ENCODE measurements around the gene IFNA5. TPM values are rescaled to one million over a fixed set of nuclear protein-coding genes. Genes with fewer than 3 reads are reported as not detected.

The IFNA5 gene
- total and polyA plus RNA-seq, 5 donors from 2014 or later: not detected

GRCh38 chr9:21316032-21316842, 11.1 kb upstream of the IFNA5 start:
- Histone ChIP-seq H3K9me3 (ENCODE audit: control insufficient read depth in 2 of 2, low read length in 2 of 2) (no peaks in the 10 kb centered on the region), H3K27ac (ENCODE audit: insufficient read depth, low read length, poor library complexity, severe bottlenecking) (no peak overlapping the region), H3K4me1 (ENCODE audit: control insufficient read depth, insufficient read depth, low read length, poor library complexity, severe bottlenecking) (no peaks in the 10 kb centered on the region), H3K36me3 (ENCODE audit: control insufficient read depth, insufficient read depth, low read length) (peaks cover 2% of the 10 kb centered on the region), H3K27me3 (ENCODE audit: control insufficient read depth, insufficient read depth, low read length) (peaks cover 2% of the 10 kb centered on the region), H3K4me3 (ENCODE audit: low read depth, low read length) (no peak overlapping the region)
- Mint-ChIP-seq H3K36me3 (no peaks in the 10 kb centered on the region), H3K9me3 (no peaks in the 10 kb centered on the region), H3K27ac (peak overlapping the region in 1 of 3 donors; percentile 39), H3K27me3 (no peaks in the 10 kb centered on the region), H3K4me3 (no peak overlapping the region), H3K4me1 (peaks cover 2 to 6% (median 5%) of the 10 kb centered on the region in 4 donors)
- DNase-seq (no peak), ATAC-seq (ENCODE audit: low read depth in 2 of 2) (no peak)

- H3K4me3 Mint-ChIP-seq: no peak overlapping the region
- Histone ChIP-seq H3K4me1 (ENCODE audit: control insufficient read depth, insufficient read depth, low read length, poor library complexity, severe bottlenecking) (no peaks in the 10 kb centered on the region), H3K27ac (ENCODE audit: insufficient read depth, low read length, poor library complexity, severe bottlenecking) (no peak overlapping the region), H3K27me3 (ENCODE audit: control insufficient read depth, insufficient read depth, low read length) (peaks cover 2% of the 10 kb centered on the region), H3K36me3 (ENCODE audit: control insufficient read depth, insufficient read depth, low read length) (no peaks in the 10 kb centered on the region), H3K4me3 (ENCODE audit: low read depth, low read length) (no peak overlapping the region), H3K9me3 (ENCODE audit: control insufficient read depth in 2 of 2, low read length in 2 of 2) (no peaks in the 10 kb centered on the region)
- no peaks in the 10 kb centered on the region for H3K36me3 Mint-ChIP-seq
- DNase-seq (no peak), ATAC-seq (ENCODE audit: low read depth in 2 of 2) (no peak)
- H3K27me3 Mint-ChIP-seq: peaks cover 4% of the 10 kb centered on the region
- H3K27ac Mint-ChIP-seq: no peak overlapping the region
- no peaks in the 10 kb centered on the region for H3K9me3 Mint-ChIP-seq
- peaks cover 2 to 6% (median 4%) of the 10 kb centered on the region in 4 donors for H3K4me1 Mint-ChIP-seq
Measured at GRCh38 chr9:21314152-21314551, 9.0 kb upstream of the IFNA5 start.

- ATAC-seq (ENCODE audit: low read depth in 2 of 2): no peak
- Histone ChIP-seq H3K27me3 (ENCODE audit: control insufficient read depth, insufficient read depth, low read length) (peaks cover 2% of the 10 kb centered on the region), H3K4me3 (ENCODE audit: low read depth, low read length) (no peak overlapping the region), H3K27ac (ENCODE audit: insufficient read depth, low read length, poor library complexity, severe bottlenecking) (no peak overlapping the region), H3K36me3 (ENCODE audit: control insufficient read depth, insufficient read depth, low read length) (no peaks in the 10 kb centered on the region), H3K4me1 (ENCODE audit: control insufficient read depth, insufficient read depth, low read length, poor library complexity, severe bottlenecking) (no peaks in the 10 kb centered on the region), H3K9me3 (ENCODE audit: control insufficient read depth in 2 of 2, low read length in 2 of 2) (no peaks in the 10 kb centered on the region)
- no peak for DNase-seq
- Mint-ChIP-seq H3K4me1 (no peaks in the 10 kb centered on the region), H3K36me3 (no peaks in the 10 kb centered on the region), H3K27me3 (peaks cover 9% of the 10 kb centered on the region), H3K27ac (no peak overlapping the region), H3K9me3 (no peaks in the 10 kb centered on the region), H3K4me3 (no peak overlapping the region)
Measured at GRCh38 chr9:21311889-21312288, 6.8 kb upstream of the IFNA5 start.

GRCh38 chr9:21295992-21296391, 9.1 kb downstream of the IFNA5 start:
- no peak overlapping the region for H3K4me3 Mint-ChIP-seq
- Histone ChIP-seq H3K4me3 (ENCODE audit: low read depth, low read length) (no peak overlapping the region), H3K4me1 (ENCODE audit: control insufficient read depth, insufficient read depth, low read length, poor library complexity, severe bottlenecking) (no peaks in the 10 kb centered on the region), H3K36me3 (ENCODE audit: control insufficient read depth, insufficient read depth, low read length) (no peaks in the 10 kb centered on the region), H3K9me3 (ENCODE audit: control insufficient read depth in 2 of 2, low read length in 2 of 2) (no peaks in the 10 kb centered on the region), H3K27me3 (ENCODE audit: control insufficient read depth, insufficient read depth, low read length) (peaks cover 6% of the 10 kb centered on the region), H3K27ac (ENCODE audit: insufficient read depth, low read length, poor library complexity, severe bottlenecking) (no peak overlapping the region)
- H3K36me3 Mint-ChIP-seq: no peaks in the 10 kb centered on the region
- ATAC-seq (ENCODE audit: low read depth in 2 of 2) (no peak), DNase-seq (no peak)
- peaks cover 21% of the 10 kb centered on the region for H3K27me3 Mint-ChIP-seq
- peaks cover 0 to 7% (median 0%) of the 10 kb centered on the region in 7 donors for H3K9me3 Mint-ChIP-seq
- H3K4me1 Mint-ChIP-seq: peaks cover 0 to 2% (median 0%) of the 10 kb centered on the region in 4 donors
- no peak overlapping the region for H3K27ac Mint-ChIP-seq

GRCh38 chr9:21294904-21295538, 10.1 kb downstream of the IFNA5 start:
- H3K9me3 Mint-ChIP-seq: peaks cover 0 to 6% (median 0%) of the 10 kb centered on the region in 7 donors
- no peaks in the 10 kb centered on the region for H3K4me1 ChIP-seq (ENCODE audit: control insufficient read depth, insufficient read depth, low read length, poor library complexity, severe bottlenecking)
- H3K36me3 Mint-ChIP-seq: no peaks in the 10 kb centered on the region
- H3K4me3 Mint-ChIP-seq: no peak overlapping the region
- DNase-seq (no peak), ATAC-seq (ENCODE audit: low read depth in 2 of 2) (no peak)
- H3K36me3 ChIP-seq (ENCODE audit: control insufficient read depth, insufficient read depth, low read length): no peaks in the 10 kb centered on the region
- no peak overlapping the region for H3K4me3 ChIP-seq (ENCODE audit: low read depth, low read length)
- no peaks in the 10 kb centered on the region for H3K9me3 ChIP-seq (ENCODE audit: control insufficient read depth in 2 of 2, low read length in 2 of 2)
- H3K4me1 Mint-ChIP-seq: peaks cover 0 to 2% (median 0%) of the 10 kb centered on the region in 4 donors
- H3K27ac ChIP-seq (ENCODE audit: insufficient read depth, low read length, poor library complexity, severe bottlenecking): no peak overlapping the region
- H3K27me3 ChIP-seq (ENCODE audit: control insufficient read depth, insufficient read depth, low read length): peaks cover 3% of the 10 kb centered on the region
- H3K27me3 Mint-ChIP-seq: peaks cover 20% of the 10 kb centered on the region
- H3K27ac Mint-ChIP-seq: no peak overlapping the region

GRCh38 chr9:21294364-21294774, 10.7 kb downstream of the IFNA5 start:
- Histone ChIP-seq H3K27ac (ENCODE audit: insufficient read depth, low read length, poor library complexity, severe bottlenecking) (no peak overlapping the region), H3K4me1 (ENCODE audit: control insufficient read depth, insufficient read depth, low read length, poor library complexity, severe bottlenecking) (no peaks in the 10 kb centered on the region), H3K4me3 (ENCODE audit: low read depth, low read length) (no peak overlapping the region), H3K27me3 (ENCODE audit: control insufficient read depth, insufficient read depth, low read length) (peaks cover 3% of the 10 kb centered on the region), H3K36me3 (ENCODE audit: control insufficient read depth, insufficient read depth, low read length) (no peaks in the 10 kb centered on the region), H3K9me3 (ENCODE audit: control insufficient read depth in 2 of 2, low read length in 2 of 2) (no peaks in the 10 kb centered on the region)
- no peaks in the 10 kb centered on the region for H3K36me3 Mint-ChIP-seq
- H3K27me3 Mint-ChIP-seq: peaks cover 20% of the 10 kb centered on the region
- no peak overlapping the region for H3K27ac Mint-ChIP-seq
- ATAC-seq (ENCODE audit: low read depth in 2 of 2) (no peak), DNase-seq (no peak)
- H3K9me3 Mint-ChIP-seq: peaks cover 0 to 4% (median 0%) of the 10 kb centered on the region in 7 donors
- no peak overlapping the region for H3K4me3 Mint-ChIP-seq
- peaks cover 0 to 2% (median 0%) of the 10 kb centered on the region in 4 donors for H3K4me1 Mint-ChIP-seq

GRCh38 chr9:21289848-21290247, 15.3 kb downstream of the IFNA5 start:
- Mint-ChIP-seq H3K4me3 (no peak overlapping the region), H3K27me3 (peaks cover 16% of the 10 kb centered on the region), H3K9me3 (peaks cover 0 to 3% (median 0%) of the 10 kb centered on the region in 7 donors), H3K4me1 (no peaks in the 10 kb centered on the region), H3K36me3 (no peaks in the 10 kb centered on the region), H3K27ac (no peak overlapping the region)
- Histone ChIP-seq H3K4me3 (ENCODE audit: low read depth, low read length) (no peak overlapping the region), H3K36me3 (ENCODE audit: control insufficient read depth, insufficient read depth, low read length) (no peaks in the 10 kb centered on the region), H3K27ac (ENCODE audit: insufficient read depth, low read length, poor library complexity, severe bottlenecking) (no peak overlapping the region), H3K4me1 (ENCODE audit: control insufficient read depth, insufficient read depth, low read length, poor library complexity, severe bottlenecking) (no peaks in the 10 kb centered on the region), H3K9me3 (ENCODE audit: control insufficient read depth in 2 of 2, low read length in 2 of 2) (no peaks in the 10 kb centered on the region), H3K27me3 (ENCODE audit: control insufficient read depth, insufficient read depth, low read length) (peaks cover 6% of the 10 kb centered on the region)
- no peak for DNase-seq
- no peak for ATAC-seq (ENCODE audit: low read depth in 2 of 2)
